ENCODE measurements around the gene PCNX1. TPM values are rescaled to one million over a fixed set of nuclear protein-coding genes. Genes with fewer than 3 reads are reported as not detected.
A peak's percentile ranks its signal among the peaks of the same experiment; 100 is the strongest.

PCNX1 gene
- total RNA-seq, 1 experiment from 2014 or later: 48.0 TPM

DNA sequence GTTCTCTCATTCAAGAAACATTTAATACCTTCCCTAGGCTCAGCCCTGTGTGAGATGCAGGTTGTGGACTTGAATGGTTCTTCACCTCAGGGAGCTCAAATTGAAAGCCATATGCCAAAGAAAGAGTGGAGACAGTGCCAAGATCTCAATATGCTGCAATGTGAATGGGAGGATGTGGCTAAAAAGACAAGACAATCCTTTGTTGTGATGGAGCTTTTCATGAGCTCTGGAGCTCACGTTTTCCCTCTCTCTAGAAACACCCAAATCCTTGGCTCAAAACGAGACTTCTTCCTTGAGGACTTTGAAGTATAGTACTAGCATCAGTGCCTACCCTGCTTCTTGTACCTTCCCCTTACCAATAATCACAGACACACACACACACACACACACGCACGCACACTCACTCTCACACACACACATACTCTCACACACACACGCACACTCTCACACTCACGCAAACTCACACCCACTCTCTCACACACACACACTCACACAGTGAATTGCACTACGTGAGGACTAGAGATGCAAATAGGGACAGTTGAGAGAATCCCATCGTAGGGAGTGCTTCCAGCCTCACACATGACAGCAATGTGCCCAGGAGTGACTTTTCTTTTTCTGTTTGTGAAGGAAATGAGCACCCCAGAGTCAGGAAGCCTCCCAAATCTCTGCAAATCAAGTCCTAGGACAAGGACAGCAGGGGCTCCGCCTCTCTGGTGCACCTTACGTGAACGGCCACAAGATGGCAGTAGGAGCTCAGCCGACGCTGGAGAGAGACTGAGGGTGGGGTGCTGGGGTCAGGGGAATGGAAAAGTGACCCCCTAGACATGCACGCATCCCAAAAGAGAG lies 231.4 kb downstream of the PCNX1 start:
- Histone ChIP-seq H3K23ac (ENCODE audit: insufficient read length, low read depth, low read length) (no peak overlapping the region), H3K27ac (ENCODE audit: insufficient read length, low read depth, low read length) (no peak overlapping the region), H3K4ac (ENCODE audit: low read depth, low read length) (no peak overlapping the region), H3K56ac (ENCODE audit: insufficient read length, low read depth, low read length) (no peak overlapping the region), H3T11ph (ENCODE audit: low read length) (no peak overlapping the region), H2AK5ac (ENCODE audit: insufficient read length, low read length) (no peak overlapping the region), H3K4me2 (ENCODE audit: insufficient read depth, insufficient read length, low read length) (no peak overlapping the region), H2BK5ac (ENCODE audit: insufficient read length, low read length) (no peak overlapping the region), H4K20me1 (ENCODE audit: control insufficient read depth, insufficient read depth, insufficient read length) (no peaks in the 10 kb centered on the region), H3K9me3 (ENCODE audit: control insufficient read depth, low read depth, low read length) (no peaks in the 10 kb centered on the region), H3K18ac (ENCODE audit: insufficient read length, low read depth, low read length) (no peak overlapping the region), H3K23me2 (ENCODE audit: insufficient read length, low read depth, low read length, poor library complexity, severe bottlenecking) (no peaks in the 10 kb centered on the region), H2BK15ac (ENCODE audit: low read depth, low read length) (no peak overlapping the region), H3K27me3 (ENCODE audit: insufficient read depth, low read length) (no peaks in the 10 kb centered on the region), H3K9ac (ENCODE audit: extremely low read depth, insufficient read length, low read length) (no peak overlapping the region), H3K79me1 (ENCODE audit: insufficient read depth, low read depth, low read length, poor library complexity, severe bottlenecking) (no peaks in the 10 kb centered on the region), H2AFZ (ENCODE audit: low read length) (no peak overlapping the region), H4K91ac (ENCODE audit: insufficient read length, low read depth, low read length) (no peak overlapping the region), H3K4me1 (ENCODE audit: insufficient read depth, low read length) (peaks cover 4% of the 10 kb centered on the region; the same call in 1 of the 2 replicates), H2BK12ac (ENCODE audit: insufficient read length, low read depth, low read length) (no peak overlapping the region), H3K14ac (ENCODE audit: insufficient read depth, low read length) (no peak overlapping the region), H3K79me2 (ENCODE audit: insufficient read depth, low read length) (no peaks in the 10 kb centered on the region), H4K8ac (replicated peaks; ENCODE audit: insufficient read length, low read depth, low read length) (no peak overlapping the region), H2BK120ac (ENCODE audit: low read depth, low read length, poor library complexity, severe bottlenecking) (no peak overlapping the region), H2BK20ac (ENCODE audit: low read depth, low read length, poor library complexity, severe bottlenecking) (no peak overlapping the region), H4K5ac (ENCODE audit: insufficient read length, low read depth, low read length) (no peak overlapping the region)
- peak; percentile 72 for DNase-seq
- H3K4me3 Mint-ChIP-seq: peak overlapping the region in 1 of 2 experiments; percentile 0; a peak in 1 of 5 replicates
- peaks cover 14 to 19% of the 10 kb centered on the region in 2 experiments for H3K9me3 Mint-ChIP-seq
- no peaks in the 10 kb centered on the region; the same call in 1 of the 2 replicates for H3K27me3 Mint-ChIP-seq (ENCODE audit: low read depth)
- WGBS (ENCODE audit: extremely low coverage, insufficient read length, low lambda C conversion rate): 100% methylated on average over 4 of the region's 14 CpGs
- H3K36me3 Mint-ChIP-seq (ENCODE audit: insufficient read depth in 1 of 3, low read depth in 3 of 3): peaks cover 0 to 10% (median 6%) of the 10 kb centered on the region in 3 experiments; a peak in 4 of 7 replicates
- H3K4me1 Mint-ChIP-seq: peaks cover 15 to 20% of the 10 kb centered on the region in 2 experiments
- no peak overlapping the region; a peak in 2 of 7 replicates for H3K27ac Mint-ChIP-seq
- TF ChIP-seq, protein P1, sequence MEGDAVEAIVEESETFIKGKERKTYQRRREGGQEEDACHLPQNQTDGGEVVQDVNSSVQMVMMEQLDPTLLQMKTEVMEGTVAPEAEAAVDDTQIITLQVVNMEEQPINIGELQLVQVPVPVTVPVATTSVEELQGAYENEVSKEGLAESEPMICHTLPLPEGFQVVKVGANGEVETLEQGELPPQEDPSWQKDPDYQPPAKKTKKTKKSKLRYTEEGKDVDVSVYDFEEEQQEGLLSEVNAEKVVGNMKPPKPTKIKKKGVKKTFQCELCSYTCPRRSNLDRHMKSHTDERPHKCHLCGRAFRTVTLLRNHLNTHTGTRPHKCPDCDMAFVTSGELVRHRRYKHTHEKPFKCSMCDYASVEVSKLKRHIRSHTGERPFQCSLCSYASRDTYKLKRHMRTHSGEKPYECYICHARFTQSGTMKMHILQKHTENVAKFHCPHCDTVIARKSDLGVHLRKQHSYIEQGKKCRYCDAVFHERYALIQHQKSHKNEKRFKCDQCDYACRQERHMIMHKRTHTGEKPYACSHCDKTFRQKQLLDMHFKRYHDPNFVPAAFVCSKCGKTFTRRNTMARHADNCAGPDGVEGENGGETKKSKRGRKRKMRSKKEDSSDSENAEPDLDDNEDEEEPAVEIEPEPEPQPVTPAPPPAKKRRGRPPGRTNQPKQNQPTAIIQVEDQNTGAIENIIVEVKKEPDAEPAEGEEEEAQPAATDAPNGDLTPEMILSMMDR (conservative IDR thresholded peaks at IDR 0.05): peak; percentile 97

All from H9 (cell line).